H9 (cell line): ENCODE results near the gene VAV3. TPM values are rescaled to one million over a fixed set of nuclear protein-coding genes. Genes with fewer than 3 reads are reported as not detected.

Source experiments
- DNase-seq: peaks from one replicate; pipeline ENCODE4 v3.0.0-alpha.2; 2017
- H2AFZ ChIP-seq: one replicate; pipeline ENCODE4 v1.6.1; 2013; ENCODE audit warnings: mild to moderate bottlenecking, low read length, control low read depth, moderate library complexity
- H2AK5ac ChIP-seq: 2 replicates; pipeline ENCODE4 v1.6.1; 2013; ENCODE audit warnings: low read length, control low read depth, mixed read lengths; ENCODE audit not compliant: insufficient read length
- H2BK120ac ChIP-seq: one replicate; pipeline ENCODE4 v1.6.1; 2013; ENCODE audit warnings: low read depth, mild to moderate bottlenecking, low read length, control low read depth, inconsistent platforms; ENCODE audit not compliant: poor library complexity, severe bottlenecking
- H2BK12ac ChIP-seq: 2 replicates; pipeline ENCODE4 v1.6.1; 2013; ENCODE audit warnings: low read length, control low read depth, mixed read lengths, low read depth; ENCODE audit not compliant: insufficient read length
- H2BK15ac ChIP-seq: 2 replicates; pipeline ENCODE4 v1.6.1; 2013; ENCODE audit warnings: low read depth, low read length, control low read depth
- H2BK20ac ChIP-seq: one replicate; pipeline ENCODE4 v1.6.1; 2013; ENCODE audit warnings: low read depth, mild to moderate bottlenecking, low read length, control low read depth, inconsistent platforms; ENCODE audit not compliant: poor library complexity, severe bottlenecking
- H2BK5ac ChIP-seq: 2 replicates; pipeline ENCODE4 v1.6.1; 2013; ENCODE audit warnings: low read length, control low read depth, mixed read lengths; ENCODE audit not compliant: insufficient read length
- H3K14ac ChIP-seq: 2 replicates; pipeline ENCODE4 v1.6.1; 2013; ENCODE audit warnings: low read length, control low read depth; ENCODE audit not compliant: insufficient read depth
- H3K18ac ChIP-seq: 2 replicates; pipeline ENCODE4 v1.6.1; 2013; ENCODE audit warnings: low read depth, mild to moderate bottlenecking, mixed read lengths, low read length, control low read depth; ENCODE audit not compliant: insufficient read length
- H3K23ac ChIP-seq: 2 replicates; pipeline ENCODE4 v1.6.1; 2013; ENCODE audit warnings: low read length, control low read depth, mixed read lengths, low read depth; ENCODE audit not compliant: insufficient read length
- H3K23me2 ChIP-seq: 2 replicates; pipeline ENCODE4 v1.6.1; 2013; ENCODE audit warnings: low read depth, mild to moderate bottlenecking, mixed read lengths, low read length, control low read depth; ENCODE audit not compliant: insufficient read length, poor library complexity, severe bottlenecking
- H3K27ac ChIP-seq: 2 replicates; pipeline ENCODE4 v1.5.1; 2013; ENCODE audit warnings: low read length, control low read depth, mixed read lengths, low read depth; ENCODE audit not compliant: insufficient read length
- H3K27me3 ChIP-seq: 2 replicates; pipeline ENCODE4 v1.6.1; 2013; ENCODE audit warnings: low read length, control low read depth, inconsistent platforms; ENCODE audit not compliant: insufficient read depth
- H3K4ac ChIP-seq: 2 replicates; pipeline ENCODE4 v1.6.1; 2013; ENCODE audit warnings: low read depth, mild to moderate bottlenecking, control low read depth, inconsistent platforms, low read length, moderate library complexity
- H3K4me1 ChIP-seq: 2 replicates; pipeline ENCODE4 v1.6.1; 2013; ENCODE audit warnings: low read length, control low read depth, inconsistent platforms; ENCODE audit not compliant: insufficient read depth
- H3K4me2 ChIP-seq: 2 replicates; pipeline ENCODE4 v1.6.1; 2013; ENCODE audit warnings: low read length, control low read depth, mixed read lengths; ENCODE audit not compliant: insufficient read length, insufficient read depth
- H3K56ac ChIP-seq: 2 replicates; pipeline ENCODE4 v1.6.1; 2013; ENCODE audit warnings: low read depth, mild to moderate bottlenecking, mixed read lengths, low read length, control low read depth; ENCODE audit not compliant: insufficient read length
- H3K79me1 ChIP-seq: 2 replicates; pipeline ENCODE4 v1.6.1; 2013; ENCODE audit warnings: low read depth, mild to moderate bottlenecking, moderate library complexity, low read length, control low read depth, inconsistent platforms; ENCODE audit not compliant: insufficient read depth, poor library complexity, severe bottlenecking
- H3K79me2 ChIP-seq: 2 replicates; pipeline ENCODE4 v1.6.1; 2013; ENCODE audit warnings: low read length, control low read depth, inconsistent platforms; ENCODE audit not compliant: insufficient read depth
- H3K9ac ChIP-seq: 2 replicates; pipeline ENCODE4 v1.6.1; 2013; ENCODE audit warnings: low read length, control low read depth, mixed read lengths; ENCODE audit not compliant: insufficient read length; ENCODE audit errors: extremely low read depth
- H3K9me3 ChIP-seq: one replicate; pipeline ENCODE4 v1.6.1; 2013; ENCODE audit warnings: low read depth, low read length, inconsistent platforms; ENCODE audit not compliant: control insufficient read depth
- H3T11ph ChIP-seq: one replicate; pipeline ENCODE4 v1.6.1; 2013; ENCODE audit warnings: mild to moderate bottlenecking, low read length, control low read depth, inconsistent platforms
- H4K20me1 ChIP-seq: one replicate; pipeline ENCODE4 v1.6.1; 2013; ENCODE audit not compliant: control insufficient read depth, insufficient read length, insufficient read depth
- H4K5ac ChIP-seq: 2 replicates; pipeline ENCODE4 v1.6.1; 2013; ENCODE audit warnings: low read depth, mild to moderate bottlenecking, mixed read lengths, low read length, control low read depth; ENCODE audit not compliant: insufficient read length
- H4K8ac ChIP-seq: replicated peaks from 2 replicates; pipeline ENCODE4 v1.6.1; 2013; ENCODE audit warnings: low read length, control low read depth, mixed read lengths, low read depth; ENCODE audit not compliant: insufficient read length
- H4K91ac ChIP-seq: 2 replicates; pipeline ENCODE4 v1.6.1; 2013; ENCODE audit warnings: low read depth, mild to moderate bottlenecking, moderate library complexity, mixed read lengths, low read length, control low read depth; ENCODE audit not compliant: insufficient read length
- H3K27ac Mint-ChIP-seq, 3 experiments: 2 replicates in 2 of 3; 3 replicates in 1 of 3; pipeline ENCODE4 v1.8.0; 2020 to 2021; ENCODE audit warnings: mixed read lengths in 3 of 3, mild to moderate bottlenecking in 1 of 3, moderate library complexity in 1 of 3
- H3K27me3 Mint-ChIP-seq: 2 replicates; pipeline ENCODE4 v1.8.0; 2021; ENCODE audit warnings: low read depth, mild to moderate bottlenecking, moderate library complexity, mixed read lengths
- H3K36me3 Mint-ChIP-seq, 3 experiments: 2 replicates in 2 of 3; 3 replicates in 1 of 3; pipeline ENCODE4 v1.8.0; 2020 to 2021; ENCODE audit warnings: low read depth in 3 of 3, mixed read lengths in 3 of 3; ENCODE audit not compliant: insufficient read depth in 1 of 3
- H3K4me1 Mint-ChIP-seq, 2 experiments: 2 replicates each; pipeline ENCODE4 v1.8.0; 2020; ENCODE audit warnings: mixed read lengths in 2 of 2
- H3K4me3 Mint-ChIP-seq, 2 experiments: 2 replicates in 1 of 2; 3 replicates in 1 of 2; pipeline ENCODE4 v1.8.0; 2020 to 2021; ENCODE audit warnings: mild to moderate bottlenecking in 2 of 2, mixed read lengths in 2 of 2, moderate library complexity in 1 of 2
- H3K9me3 Mint-ChIP-seq, 2 experiments: 2 replicates in 1 of 2; 3 replicates in 1 of 2; pipeline ENCODE4 v1.8.0; 2020; ENCODE audit warnings: mild to moderate bottlenecking in 2 of 2, mixed read lengths in 2 of 2, moderate library complexity in 1 of 2
- WGBS: extraction: QIAGEN DNeasy Blood & Tissue Kit; methylation state at CpG from one replicate; pipeline ENCODE4 v1.1.7; 2013; ENCODE audit warnings: missing lambda C conversion rate, low lambda C conversion rate, mixed read lengths; ENCODE audit not compliant: insufficient read length; ENCODE audit errors: extremely low coverage; 5-methylcytosine and 5-hydroxymethylcytosine counted together
- total RNA-seq: library from RNA; stranded (reverse); gene quantifications from 2 replicates; pipeline ENCODE4 v1.2.1, GENCODE V29; 2021
- TF ChIP-seq, protein P1 (sequence below): fragments of 200-600 bp; sonication (generic); conservative IDR thresholded peaks from 3 replicates; pipeline ENCODE4 v1.8.0; 2021; ENCODE audit warnings: antibody characterized with exemption, mild to moderate bottlenecking

The VAV3 gene
- total RNA-seq, 1 experiment from 2014 or later, result 5.1 TPM

DNA sequence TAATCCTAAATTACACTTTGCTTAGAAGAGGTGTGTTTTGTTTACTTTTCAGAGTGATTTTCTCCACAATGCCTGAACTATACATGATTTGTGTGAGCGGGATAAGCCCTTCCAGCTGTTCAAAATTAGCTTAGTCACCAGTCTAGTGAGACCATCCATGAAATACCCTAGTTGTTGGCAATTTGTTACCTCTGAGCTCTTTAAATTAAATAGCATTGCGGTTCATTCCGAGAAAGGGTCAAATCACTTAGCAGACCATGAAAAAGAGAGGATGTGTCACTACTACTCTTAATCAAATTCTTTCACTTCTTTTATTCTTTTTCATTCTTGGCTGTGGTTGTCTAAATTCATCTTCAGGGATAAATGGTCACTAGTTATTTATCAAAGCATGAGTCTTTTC, 11.9 kb upstream of the VAV3 start:
- H2AFZ ChIP-seq, result no peak overlapping the region
- no peaks in the 10 kb centered on the region for H3K23me2 ChIP-seq
- no peaks in the 10 kb centered on the region for H3K36me3 Mint-ChIP-seq
- H2AK5ac ChIP-seq, result no peak overlapping the region
- no peak overlapping the region for H3K23ac ChIP-seq
- H3K79me2 ChIP-seq, result no peaks in the 10 kb centered on the region
- H2BK20ac ChIP-seq, result no peak overlapping the region
- no peak overlapping the region for H3K4me3 Mint-ChIP-seq
- H3K9ac ChIP-seq, result no peak overlapping the region
- no peaks in the 10 kb centered on the region for H3K27me3 Mint-ChIP-seq
- no peak overlapping the region for H3K14ac ChIP-seq
- no peak overlapping the region for H2BK15ac ChIP-seq
- H3K27ac Mint-ChIP-seq, result no peak overlapping the region
- H4K8ac ChIP-seq, result no peak overlapping the region
- no peaks in the 10 kb centered on the region for H4K20me1 ChIP-seq
- H2BK12ac ChIP-seq, result no peak overlapping the region
- DNase-seq, result no peak
- no peak overlapping the region for H3K18ac ChIP-seq
- H4K5ac ChIP-seq, result no peak overlapping the region
- H3K4me1 Mint-ChIP-seq, result peaks cover 2 to 3% of the 10 kb centered on the region in 2 experiments; a peak in 1 of 4 replicates
- no peaks in the 10 kb centered on the region for H3K9me3 ChIP-seq
- TF ChIP-seq, protein P1, sequence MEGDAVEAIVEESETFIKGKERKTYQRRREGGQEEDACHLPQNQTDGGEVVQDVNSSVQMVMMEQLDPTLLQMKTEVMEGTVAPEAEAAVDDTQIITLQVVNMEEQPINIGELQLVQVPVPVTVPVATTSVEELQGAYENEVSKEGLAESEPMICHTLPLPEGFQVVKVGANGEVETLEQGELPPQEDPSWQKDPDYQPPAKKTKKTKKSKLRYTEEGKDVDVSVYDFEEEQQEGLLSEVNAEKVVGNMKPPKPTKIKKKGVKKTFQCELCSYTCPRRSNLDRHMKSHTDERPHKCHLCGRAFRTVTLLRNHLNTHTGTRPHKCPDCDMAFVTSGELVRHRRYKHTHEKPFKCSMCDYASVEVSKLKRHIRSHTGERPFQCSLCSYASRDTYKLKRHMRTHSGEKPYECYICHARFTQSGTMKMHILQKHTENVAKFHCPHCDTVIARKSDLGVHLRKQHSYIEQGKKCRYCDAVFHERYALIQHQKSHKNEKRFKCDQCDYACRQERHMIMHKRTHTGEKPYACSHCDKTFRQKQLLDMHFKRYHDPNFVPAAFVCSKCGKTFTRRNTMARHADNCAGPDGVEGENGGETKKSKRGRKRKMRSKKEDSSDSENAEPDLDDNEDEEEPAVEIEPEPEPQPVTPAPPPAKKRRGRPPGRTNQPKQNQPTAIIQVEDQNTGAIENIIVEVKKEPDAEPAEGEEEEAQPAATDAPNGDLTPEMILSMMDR, result no peak
- no peak overlapping the region for H3K56ac ChIP-seq
- no peak overlapping the region for H2BK5ac ChIP-seq
- no CpG with 5 or more reads among the region's 3 CpGs for WGBS
- H3K4me2 ChIP-seq, result no peak overlapping the region
- H3T11ph ChIP-seq, result no peak overlapping the region
- H3K27me3 ChIP-seq, result no peaks in the 10 kb centered on the region
- H3K27ac ChIP-seq, result no peak overlapping the region
- no peaks in the 10 kb centered on the region for H3K9me3 Mint-ChIP-seq
- no peaks in the 10 kb centered on the region for H3K4me1 ChIP-seq
- H2BK120ac ChIP-seq, result no peak overlapping the region
- H3K79me1 ChIP-seq, result no peaks in the 10 kb centered on the region
- no peak overlapping the region for H3K4ac ChIP-seq
- H4K91ac ChIP-seq, result no peak overlapping the region
